ENCODE measurements around the gene ATP5PO.

GRCh38 chr21:33890187-33890586 lies 25.4 kb downstream of the ATP5PO start:
- TF ChIP-seq CTCF (IDR thresholded peaks at IDR 0.05; ENCODE audit: low read depth, low read length, missing input control) (no peak), GABPA (IDR thresholded peaks at IDR 0.05 in 1 of 2, conservative IDR thresholded peaks at IDR 0.05 in 1 of 2) (no peak), MAX (IDR thresholded peaks at IDR 0.05) (no peak), ZBTB33 (IDR thresholded peaks at IDR 0.05) (no peak), TAF1 (conservative IDR thresholded peaks at IDR 0.05) (no peak), SP1 (IDR thresholded peaks at IDR 0.05) (no peak), YY1 (IDR thresholded peaks at IDR 0.05) (no peak), RAD21 (IDR thresholded peaks at IDR 0.05) (no peak), EGR1 (IDR thresholded peaks at IDR 0.05; ENCODE audit: low read depth in 2 of 2) (no peak), JUND (IDR thresholded peaks at IDR 0.05) (no peak), FOXA2 (IDR thresholded peaks at IDR 0.05) (no peak), HNF4A (conservative IDR thresholded peaks at IDR 0.05) (no peak)

Measured in liver (tissue), 3 donors.